HepG2 (cell line): ENCODE measurements around the gene USB1. TPM values are rescaled to one million over a fixed set of nuclear protein-coding genes. Genes with fewer than 3 reads are reported as not detected.

Source experiments
- ARID5B ChIP-seq: IDR thresholded peaks from 2 replicates; pipeline ENCODE4 v1.4.0; 2020; ENCODE audit warnings: mild to moderate bottlenecking, missing genetic modification reagents
- ATF2 ChIP-seq: sonication (generic); formaldehyde crosslinking; IDR thresholded peaks from 2 replicates; pipeline ENCODE4 v1.4.0; 2020; ENCODE audit warnings: missing genetic modification reagents
- ATF3 ChIP-seq: sonication (generic); formaldehyde crosslinking; IDR thresholded peaks from 2 replicates; pipeline ENCODE4 v1.4.0; 2020; ENCODE audit warnings: missing genetic modification reagents
- ATF7 ChIP-seq, 2 experiments: fragments of 450-650 bp in 1 of 2; sonication (generic) in 1 of 2; formaldehyde crosslinking in 1 of 2; IDR thresholded peaks; 2 replicates each; pipeline versions ENCODE4 v1.4.0 to v1.6.1; 2016 to 2020; ENCODE audit warnings: antibody characterized with exemption in 1 of 2, mild to moderate bottlenecking in 1 of 2, missing genetic modification reagents in 1 of 2
- GABPB1 ChIP-seq: IDR thresholded peaks from 2 replicates; pipeline ENCODE4 v1.6.1; 2016; ENCODE audit warnings: mild to moderate bottlenecking, missing genetic modification reagents, moderate library complexity, missing compliant biosample characterization
- GZF1 ChIP-seq: sonication (generic); formaldehyde crosslinking; IDR thresholded peaks from 2 replicates; pipeline ENCODE4 v1.5.1; 2020; ENCODE audit warnings: mild to moderate bottlenecking, missing genetic modification reagents
- KAT2B ChIP-seq: fragments of 150-350 bp; IDR thresholded peaks from 2 replicates; pipeline ENCODE4 v1.6.1; 2014; ENCODE audit warnings: low read depth, low read length, borderline replicate concordance
- KAT8 ChIP-seq: IDR thresholded peaks from 2 replicates; pipeline ENCODE4 v1.6.1; 2016; ENCODE audit warnings: missing genetic modification reagents, missing compliant biosample characterization
- KLF12 ChIP-seq: sonication (generic); formaldehyde crosslinking; IDR thresholded peaks from 2 replicates; pipeline ENCODE4 v1.4.0; 2020; ENCODE audit warnings: missing genetic modification reagents, borderline replicate concordance
- SMARCE1 ChIP-seq: fragments of 450-650 bp; IDR thresholded peaks from 2 replicates; pipeline ENCODE4 v1.6.1; 2017; ENCODE audit warnings: borderline replicate concordance
- SNRNP70 ChIP-seq: fragments of 200-400 bp; formaldehyde crosslinking; IDR thresholded peaks from 2 replicates; pipeline ENCODE4 v1.6.1; 2017; ENCODE audit warnings: mild to moderate bottlenecking, low read depth, low read length, moderate library complexity
- SPEN ChIP-seq: sonication (generic); formaldehyde crosslinking; IDR thresholded peaks from 2 replicates; pipeline ENCODE4 v1.5.1; 2020; ENCODE audit warnings: low read depth, mild to moderate bottlenecking, missing genetic modification reagents
- ZNF205 ChIP-seq: IDR thresholded peaks from 2 replicates; pipeline ENCODE4 v1.6.1; 2018; ENCODE audit warnings: missing biosample characterization, missing genetic modification reagents
- ZNF281 ChIP-seq: sonication (generic); formaldehyde crosslinking; IDR thresholded peaks from 2 replicates; pipeline ENCODE4 v1.4.0; 2020; ENCODE audit warnings: missing genetic modification reagents, borderline replicate concordance
- ZNF33B ChIP-seq: sonication (generic); formaldehyde crosslinking; IDR thresholded peaks from 2 replicates; pipeline ENCODE4 v1.5.1; 2020; ENCODE audit warnings: mild to moderate bottlenecking, missing genetic modification reagents
- ZNF414 ChIP-seq: sonication (generic); formaldehyde crosslinking; IDR thresholded peaks from 2 replicates; pipeline ENCODE4 v1.5.0; 2020; ENCODE audit warnings: missing genetic modification reagents
- ZNF431 ChIP-seq: sonication (generic); formaldehyde crosslinking; IDR thresholded peaks from 2 replicates; pipeline ENCODE4 v1.9.0; 2022; ENCODE audit warnings: missing genetic modification reagents, low read depth, mild to moderate bottlenecking, borderline replicate concordance
- ZNF800 ChIP-seq: sonication (generic); formaldehyde crosslinking; IDR thresholded peaks from 2 replicates; pipeline ENCODE4 v1.4.0; 2020; ENCODE audit warnings: missing genetic modification reagents
- polyA plus RNA-seq, 8 experiments: library from polyadenylated mRNA; depleted of rRNA in 3 of 8; stranded (reverse) in 7 of 8; unstranded in 1 of 8; fragments of >200 nt; fragmentation: Illumina TruSeq in 4 of 8; extraction: Trizol in 4 of 8; gene quantifications; 2 replicates each; pipeline versions ENCODE4 v1.2.1 to v1.2.3, GENCODE V29; 2011 to 2016; ENCODE audit warnings: low read depth in 4 of 8, missing spikeins in 1 of 8, mixed read lengths in 1 of 8; ENCODE audit not compliant: insufficient read depth in 1 of 8
- total RNA-seq, 5 experiments: library from RNA; depleted of rRNA; stranded (reverse); fragments of >200 nt; fragmentation: Illumina TruSeq; extraction: Trizol; gene quantifications; 2 replicates each; pipeline ENCODE4 v1.2.3, GENCODE V29; 2016; ENCODE audit warnings: low read depth in 1 of 5

Gene USB1
- total and polyA plus RNA-seq, 2 of the 13 experiments (the other 11 are each of a cell fraction or from before 2014, with no cell fraction given), result 16.7 to 65.4 TPM

- TF ChIP-seq ZNF414, result 0 out of 2 replicates have a peak, but pooled peaks have one; percentile 15
- no peak for TF ChIP-seq GZF1 (CRISPR knock-in tag)
- TF ChIP-seq ATF3 (CRISPR knock-in tag), result 0 out of 2 replicates have a peak, but pooled peaks have one; percentile 2
- TF ChIP-seq SNRNP70, result no peak
- TF ChIP-seq ZNF33B, result 0 out of 2 replicates have a peak, but pooled peaks have one; percentile 18
- peak; percentile 62; the same call in 1 of the 2 replicates for TF ChIP-seq ZNF281 (CRISPR knock-in tag)
- no peak for TF ChIP-seq ATF2 (CRISPR knock-in tag)
- TF ChIP-seq ARID5B, result 0 out of 2 replicates have a peak, but pooled peaks have one; percentile 1
- no peak for TF ChIP-seq ZNF431 (CRISPR knock-in tag)
- TF ChIP-seq SMARCE1, result no peak
- peak; percentile 94 for TF ChIP-seq ZNF800 (CRISPR knock-in tag)
- TF ChIP-seq ATF7 (IDR thresholded peaks at IDR 0.05), result no peak
- no peak for TF ChIP-seq ATF7 (CRISPR knock-in tag; IDR thresholded peaks at IDR 0.05)
- TF ChIP-seq GABPB1, result peak; percentile 41; the same call in 1 of the 2 replicates
- TF ChIP-seq ZNF205 (CRISPR knock-in tag), result peak; percentile 34; the same call in 1 of the 2 replicates
- peak; percentile 21; the same call in 1 of the 2 replicates for TF ChIP-seq SPEN (CRISPR knock-in tag)
- no peak for TF ChIP-seq KAT2B
- TF ChIP-seq KLF12, result peak; percentile 68
- 0 out of 2 replicates have a peak, but pooled peaks have one; percentile 17 for TF ChIP-seq KAT8 (CRISPR knock-in tag)
Measured at GRCh38 chr16:58026705-58027160, 25.5 kb downstream of the USB1 start (continued).
